HG02973 (cell line): ENCODE results near the gene MCF2L.

Source experiments
- ATAC-seq: cut with Tn5 transposase; IDR thresholded peaks from one replicate; pipeline ENCODE4 v1.9.1; 2021; ENCODE audit warnings: moderate library complexity; ENCODE audit not compliant: unreplicated experiment

The MCF2L gene

DNA sequence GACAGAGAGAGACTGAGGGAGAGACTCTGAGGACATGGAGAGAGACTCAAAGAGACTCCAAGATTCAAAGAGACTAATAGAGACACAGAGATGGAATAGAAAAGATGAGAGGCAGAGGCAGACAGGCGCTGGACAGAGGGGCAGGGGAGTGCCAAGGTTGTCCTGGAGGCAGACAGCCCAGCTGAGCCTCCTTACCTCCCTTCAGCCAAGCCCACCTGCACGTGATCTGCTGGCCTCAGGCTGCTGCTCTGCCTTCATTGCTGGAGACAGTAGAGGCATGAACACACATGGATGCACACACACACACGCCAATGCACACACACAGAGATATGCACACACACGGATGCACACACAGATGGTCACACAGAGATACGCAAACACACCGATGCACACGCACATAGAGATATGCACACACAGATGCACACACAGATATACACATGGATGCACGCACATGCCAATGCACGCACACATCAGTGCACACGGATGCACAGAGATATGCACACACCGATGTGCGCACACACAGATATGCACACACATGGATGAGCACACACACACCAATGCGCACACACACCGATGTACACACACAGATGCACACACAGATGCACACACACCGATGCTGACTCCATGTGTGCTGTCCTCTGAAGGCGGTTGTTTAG is 150.3 kb downstream of the MCF2L start:
- ATAC-seq, result no peak

DNA sequence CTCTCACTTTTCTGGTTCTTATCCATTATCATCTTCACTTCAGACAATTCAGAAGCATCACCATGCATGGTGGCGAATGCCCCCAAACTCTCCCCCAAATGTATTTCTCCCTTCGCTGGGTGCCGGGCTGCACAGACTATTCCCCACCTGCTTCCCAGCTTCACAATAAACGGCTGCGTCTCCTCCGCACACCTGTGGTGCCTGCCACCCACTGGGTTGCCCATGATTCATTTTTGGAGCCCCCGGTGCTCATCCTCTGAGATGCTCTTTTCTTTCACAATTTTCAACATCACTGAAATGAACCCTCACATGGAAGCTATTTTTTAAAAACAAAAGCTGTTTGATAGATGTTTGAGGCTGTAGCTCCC is 150.8 kb downstream of the MCF2L start:
- no peak for ATAC-seq

DNA sequence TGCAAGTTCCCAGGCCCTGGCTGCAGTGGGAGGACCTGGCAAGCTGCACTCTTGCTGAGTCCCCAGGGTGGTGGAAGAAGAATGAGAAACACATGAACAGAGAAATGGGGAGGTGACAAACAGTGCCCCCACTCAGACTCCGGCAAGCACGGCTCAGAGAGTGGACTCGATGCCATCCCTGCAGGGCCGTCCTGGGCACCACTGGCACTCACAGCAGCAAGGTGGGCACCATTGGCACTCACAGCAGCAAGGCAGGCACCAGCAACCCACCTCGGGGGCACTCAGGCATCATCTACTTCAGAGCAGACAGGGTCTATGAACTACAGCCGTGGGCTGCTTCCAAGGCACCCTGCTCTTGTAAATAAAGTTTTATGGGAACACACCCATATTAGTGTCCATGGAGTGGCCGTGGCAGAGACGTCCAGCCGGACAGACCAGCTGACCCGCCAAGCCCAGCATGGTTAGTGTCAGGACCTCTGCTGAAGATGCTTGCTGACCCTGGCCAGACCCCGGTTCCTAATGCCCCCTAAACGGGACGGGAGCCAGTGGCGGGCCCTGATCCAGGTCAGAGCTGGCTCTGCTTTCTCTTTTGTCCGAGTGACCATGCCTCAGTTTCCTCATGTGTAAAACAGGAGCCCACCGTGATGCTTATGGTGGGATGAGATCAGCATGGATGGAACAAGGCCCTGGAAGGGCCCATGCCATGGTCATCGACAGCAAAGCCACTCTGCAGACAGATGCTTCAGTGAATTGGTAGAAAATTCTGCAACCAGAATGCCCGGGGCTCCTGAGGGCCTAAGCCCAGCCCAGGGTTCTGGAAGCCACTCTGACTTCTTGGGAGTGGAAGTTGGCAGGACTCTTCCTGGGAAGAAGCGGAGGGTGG is 151.5 kb downstream of the MCF2L start:
- ATAC-seq, result no peak

DNA sequence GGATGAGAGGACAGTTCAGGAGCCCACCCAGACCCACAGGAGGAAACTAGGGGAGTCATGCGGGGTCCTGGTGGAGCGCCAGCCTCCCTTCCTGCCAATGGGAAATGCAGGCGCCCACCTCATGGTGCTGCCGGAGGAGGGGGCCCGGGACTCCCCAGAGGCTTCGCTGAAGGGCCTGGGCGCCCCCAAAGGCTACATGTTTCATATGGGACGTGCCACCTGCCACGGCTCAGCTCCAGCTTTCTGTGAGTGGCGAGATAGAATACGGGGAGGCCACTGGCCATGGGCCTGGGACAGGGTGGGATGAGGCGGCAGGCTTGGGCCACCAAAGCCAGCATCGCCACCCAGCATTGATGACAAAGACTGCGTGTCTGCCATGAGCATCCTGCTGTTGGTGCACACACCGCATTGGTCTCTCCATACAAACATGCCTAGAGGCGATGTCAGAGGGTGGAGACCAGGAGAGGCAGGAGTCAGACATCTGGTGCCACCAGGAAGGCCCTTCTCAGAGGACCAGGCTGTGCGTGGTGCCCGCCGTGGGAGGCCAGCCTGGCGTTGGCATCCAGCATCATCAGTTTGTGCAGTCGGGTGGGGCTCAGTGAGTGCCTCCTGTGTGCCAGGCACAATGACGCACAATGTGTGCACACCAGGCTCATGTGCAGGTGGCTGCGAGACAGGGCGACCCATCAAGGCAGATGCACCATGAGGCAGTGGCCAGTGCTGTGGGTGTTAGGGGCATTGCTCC is 152.3 kb downstream of the MCF2L start:
- ATAC-seq, result no peak

DNA sequence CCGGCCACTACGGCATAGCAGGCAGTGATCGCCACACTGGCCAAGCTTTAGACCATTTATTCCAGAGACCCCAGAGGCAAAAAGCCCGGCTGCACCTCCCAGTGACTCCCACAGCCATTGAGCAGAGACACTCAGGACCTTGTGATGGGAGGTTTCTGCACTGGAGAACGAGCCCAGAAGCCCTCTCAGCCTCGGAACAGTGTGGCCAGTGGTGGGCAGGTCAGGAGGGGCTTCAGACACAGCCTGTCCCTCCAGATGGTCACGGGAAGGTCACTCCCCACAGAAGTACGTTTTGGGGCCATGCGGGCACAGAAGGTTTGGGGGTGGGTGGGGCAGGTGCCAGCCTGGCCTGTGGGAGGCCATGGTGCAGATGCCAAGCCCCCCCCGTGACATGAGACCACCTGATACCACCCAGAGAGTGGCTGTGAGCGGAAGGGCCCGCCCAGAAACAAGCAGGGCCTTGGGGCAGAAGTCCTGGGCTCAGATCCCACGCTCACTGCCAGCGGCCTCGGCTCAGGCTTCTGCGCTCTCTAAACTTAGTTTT is 153.0 kb downstream of the MCF2L start:
- ATAC-seq, result no peak

DNA sequence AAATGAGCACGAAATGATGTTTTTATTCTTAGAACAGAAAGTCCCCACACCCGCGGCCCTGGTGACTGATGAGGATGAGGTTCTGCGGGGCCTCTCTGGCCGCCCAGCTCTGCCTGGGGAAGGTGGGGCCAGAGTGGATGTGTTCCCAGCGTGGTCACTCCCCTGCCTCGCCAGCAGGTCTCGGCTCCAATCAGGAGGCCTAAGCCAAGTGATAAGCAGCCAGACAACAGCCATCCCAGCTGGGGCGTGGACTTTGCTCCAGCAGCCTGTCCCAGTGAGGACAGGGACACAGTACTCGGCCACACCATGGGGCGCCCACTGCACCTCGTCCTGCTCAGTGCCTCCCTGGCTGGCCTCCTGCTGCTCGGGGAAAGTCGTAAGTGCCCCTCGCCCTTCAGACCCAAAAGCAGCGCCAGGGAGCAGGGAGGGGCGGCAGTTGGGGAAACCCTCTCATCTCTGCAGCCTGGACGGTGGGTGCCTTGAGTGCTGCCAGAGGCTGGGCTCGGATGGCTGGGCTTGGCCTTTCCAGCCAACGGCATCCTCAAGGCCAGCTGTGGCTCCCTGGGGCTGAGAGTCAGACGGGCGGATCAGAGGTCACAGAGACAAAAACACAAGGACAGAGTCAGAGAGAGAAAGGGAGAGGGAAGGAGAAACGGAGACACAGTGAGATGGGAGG is 153.7 kb downstream of the MCF2L start, which contains the start of gene F10:
Gene F10 (plus strand): TSS at position 250 of the 676 bp plus-strand sequence. CDS start 57 bp downstream, at position 307.
- ATAC-seq, result no peak

DNA sequence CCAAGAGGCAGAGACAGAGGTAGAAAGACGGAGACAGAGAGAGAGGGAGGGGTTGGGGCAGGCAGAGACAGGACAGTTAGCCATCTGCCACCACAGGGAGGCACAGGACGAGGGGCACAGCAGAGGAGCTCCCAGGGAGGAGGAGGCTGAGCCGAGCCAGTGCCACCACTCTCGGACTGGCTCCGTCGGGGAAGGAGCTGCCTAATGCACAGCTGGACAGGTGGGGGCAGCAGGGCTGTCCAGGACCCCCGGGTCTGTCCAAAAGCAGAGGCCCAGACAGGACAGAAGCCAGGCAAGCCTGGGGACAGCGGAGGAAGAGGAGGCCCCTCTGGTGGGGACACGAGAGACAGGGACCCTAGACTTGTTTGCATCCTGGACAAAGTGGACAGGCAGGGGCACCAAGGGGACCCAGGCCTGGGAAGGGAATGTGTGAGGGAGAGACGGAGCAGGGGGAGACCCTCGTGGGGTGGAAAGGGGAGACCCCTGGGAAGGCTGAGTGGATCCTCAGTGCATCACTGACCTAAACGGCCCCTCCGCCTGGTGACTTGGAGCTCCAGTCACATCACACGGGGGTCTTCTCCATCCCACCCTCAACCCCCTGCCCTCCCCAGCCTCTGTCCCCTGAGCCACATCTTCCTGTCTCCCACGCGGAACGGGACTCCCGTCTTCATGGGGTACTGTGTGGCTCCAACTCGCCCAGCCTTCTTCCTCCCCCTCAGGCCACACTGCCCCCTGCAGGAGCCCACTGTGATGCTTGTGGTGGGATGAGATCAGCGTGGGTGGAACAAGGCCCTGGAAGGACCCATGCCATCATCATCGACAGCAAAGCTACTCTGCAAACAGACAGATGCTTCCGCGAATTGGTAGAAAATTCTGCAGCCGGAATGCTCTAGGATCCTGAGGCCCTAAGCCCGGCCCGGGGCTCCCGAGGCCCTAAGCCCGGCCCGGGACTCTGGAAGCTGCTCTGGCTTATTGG is 154.5 kb downstream of the MCF2L start:
- ATAC-seq, result no peak

DNA sequence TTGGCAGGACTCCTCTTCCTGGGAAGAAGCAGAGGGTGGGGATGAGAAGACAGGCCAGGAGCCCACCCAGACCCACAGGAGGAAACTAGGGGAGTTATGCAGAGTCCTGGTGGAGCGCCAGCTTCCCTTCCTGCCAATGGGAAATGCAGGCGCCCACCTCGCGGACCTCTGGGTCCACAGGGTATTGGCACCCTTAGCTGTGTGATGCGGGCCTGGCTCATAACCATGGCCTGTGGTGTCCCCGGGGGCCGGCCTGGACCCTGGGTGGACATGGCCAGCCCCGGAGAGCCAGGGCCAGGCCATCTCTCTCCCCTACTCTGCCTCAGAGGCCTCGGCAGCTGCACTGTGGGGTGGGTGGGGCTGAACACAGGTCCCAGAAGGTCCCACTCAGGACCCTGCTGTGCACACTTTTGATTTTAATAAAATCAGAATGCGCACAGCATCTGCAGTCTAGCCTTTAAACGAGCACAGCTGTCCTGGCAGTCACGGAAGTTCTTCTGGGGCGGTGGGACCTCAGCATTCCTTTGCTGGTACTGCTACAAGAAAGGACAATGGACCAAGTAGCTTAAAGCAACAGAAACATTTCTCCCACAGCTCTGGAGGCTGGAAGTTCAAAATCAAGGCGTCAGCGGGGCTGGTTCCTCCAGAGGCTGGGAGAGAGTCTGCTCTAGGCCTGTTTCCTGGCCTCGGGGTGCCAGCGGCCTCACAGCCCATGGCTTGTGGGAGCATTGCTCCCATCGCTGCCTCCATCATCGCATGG is 155.4 kb downstream of the MCF2L start:
- no peak for ATAC-seq

DNA sequence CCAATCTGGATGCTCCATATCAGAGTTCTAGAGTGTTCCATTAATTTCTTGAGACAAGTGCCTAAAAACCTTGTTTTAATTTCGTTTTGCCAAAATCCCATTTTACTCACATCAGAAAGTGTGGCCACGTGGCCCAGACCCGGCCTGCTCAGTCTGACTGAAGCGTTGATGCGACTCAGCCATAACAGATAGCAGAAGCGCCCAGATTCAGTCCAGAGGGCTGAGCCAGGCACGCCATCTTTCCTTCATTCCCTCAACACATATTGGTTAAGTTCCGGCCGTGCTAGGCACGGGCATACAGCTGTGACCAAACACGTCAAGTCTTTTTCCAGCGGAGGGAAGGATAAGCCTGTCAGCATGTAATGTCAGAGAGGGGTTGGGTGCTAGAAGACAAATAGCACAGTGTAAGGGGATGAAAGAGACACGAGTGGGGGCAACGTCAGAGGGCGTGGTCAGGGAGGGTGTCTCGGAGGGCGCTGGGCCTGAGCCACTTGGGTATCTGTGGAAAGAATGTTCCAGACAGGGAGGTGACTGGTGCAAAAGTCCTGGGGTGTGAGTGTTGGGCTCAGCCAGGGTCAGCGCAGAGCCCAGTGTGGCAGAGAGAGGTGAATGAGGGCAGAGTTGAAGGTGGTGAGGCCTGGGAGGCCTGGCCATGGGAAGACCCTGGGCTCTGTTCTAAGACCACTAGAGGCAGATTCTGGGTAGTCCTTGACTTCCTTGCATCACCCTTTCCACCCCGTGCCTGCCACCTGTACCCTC is 156.7 kb downstream of the MCF2L start:
- no peak for ATAC-seq

DNA sequence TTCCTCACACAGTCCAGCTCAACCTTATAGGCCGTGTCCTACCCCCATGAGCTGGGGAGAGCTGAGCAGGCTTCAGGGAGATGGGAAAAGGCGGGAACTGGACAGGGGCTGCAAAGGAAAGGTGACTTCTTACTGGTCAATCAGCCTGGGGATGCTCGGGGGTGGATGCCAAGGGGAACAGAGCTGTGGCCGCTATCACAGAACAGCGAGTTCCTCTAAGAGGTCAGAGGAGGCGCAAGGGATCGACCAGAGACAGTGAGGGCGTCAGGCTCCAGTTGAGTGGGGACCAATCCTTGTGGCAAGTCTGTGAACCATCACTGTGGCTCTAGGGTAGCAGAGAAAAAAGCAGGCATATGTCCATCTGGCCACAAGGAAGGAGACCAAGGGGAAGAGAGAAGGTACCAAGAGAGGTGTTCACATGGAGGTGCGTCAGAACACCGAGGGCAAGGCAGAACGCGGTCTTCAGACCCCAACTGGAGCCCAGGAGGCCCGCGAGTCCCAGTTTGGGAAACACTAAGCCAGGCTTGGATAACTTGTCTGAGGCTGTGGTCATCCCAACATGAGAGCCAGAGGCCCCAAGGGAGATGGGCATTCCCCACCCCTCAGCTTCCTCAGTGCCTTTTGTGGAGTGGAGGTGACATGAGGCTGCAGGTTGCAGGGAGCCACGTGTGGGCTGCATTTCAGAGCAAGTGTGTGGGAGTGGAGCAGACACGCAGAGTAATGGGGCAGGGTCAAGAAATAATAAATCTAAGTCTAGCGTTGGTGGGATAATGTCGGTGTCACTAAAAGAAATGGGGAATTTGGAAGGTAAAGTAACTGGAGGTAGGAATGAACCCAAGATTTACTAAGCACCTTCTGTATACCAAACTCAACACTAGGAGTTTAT is 157.5 kb downstream of the MCF2L start:
- no peak for ATAC-seq

DNA sequence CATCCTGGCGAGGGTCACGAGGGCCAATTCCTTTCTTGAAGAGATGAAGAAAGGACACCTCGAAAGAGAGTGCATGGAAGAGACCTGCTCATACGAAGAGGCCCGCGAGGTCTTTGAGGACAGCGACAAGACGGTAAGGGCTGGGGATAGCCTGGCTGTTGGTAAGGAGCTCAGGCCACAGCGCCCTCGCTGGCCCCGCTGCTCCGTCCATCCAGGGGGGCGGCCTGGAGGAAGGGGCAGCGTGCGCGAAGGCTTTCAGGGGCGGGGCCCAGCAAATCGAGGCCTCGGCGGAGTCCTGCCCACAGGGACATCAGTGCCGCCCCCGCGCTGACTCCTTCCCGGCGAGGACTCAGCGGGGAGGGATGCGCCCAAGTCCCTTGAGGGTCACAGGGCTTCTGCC is 160.5 kb downstream of the MCF2L start:
- no peak for ATAC-seq

DNA sequence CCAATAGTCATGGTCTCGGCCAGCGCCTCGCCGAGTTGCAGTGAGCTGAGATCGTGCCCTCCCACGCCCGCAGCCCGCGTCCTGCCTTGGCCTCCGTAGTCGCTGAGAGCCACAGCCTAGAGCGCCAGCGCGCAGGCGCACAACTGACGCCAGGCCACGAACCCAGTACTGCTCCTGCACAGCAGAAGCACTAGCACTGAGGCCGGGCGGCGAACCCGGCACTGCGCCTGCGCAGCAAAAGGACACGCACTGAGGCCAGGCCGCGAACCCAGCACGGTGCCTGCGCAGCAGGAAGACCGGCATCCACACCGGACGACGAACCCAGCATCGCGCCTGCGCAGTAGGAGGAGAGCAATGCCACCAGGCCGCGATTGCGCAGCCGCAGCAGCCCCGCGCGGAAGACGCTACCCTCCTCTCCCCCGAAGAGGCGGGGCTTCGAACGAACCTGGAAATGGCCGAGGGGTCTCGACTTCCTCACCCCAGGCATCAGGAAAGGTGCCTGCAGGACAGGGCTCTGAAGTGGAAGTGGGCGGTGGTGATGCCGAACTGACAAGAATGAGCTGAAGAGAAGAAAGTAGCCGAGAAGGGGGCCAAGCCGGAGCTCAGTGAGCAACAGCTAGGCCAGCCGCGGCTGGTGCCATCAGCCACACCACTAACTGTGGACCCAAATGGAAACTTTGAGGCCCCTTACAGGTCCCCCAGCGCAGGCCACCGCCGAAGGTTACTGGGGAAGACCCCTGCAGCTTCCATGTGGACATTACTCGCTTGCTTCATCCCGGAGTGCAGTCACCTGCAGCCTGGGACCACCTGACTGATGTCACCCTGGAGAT is 161.1 kb downstream of the MCF2L start:
- no peak for ATAC-seq

DNA sequence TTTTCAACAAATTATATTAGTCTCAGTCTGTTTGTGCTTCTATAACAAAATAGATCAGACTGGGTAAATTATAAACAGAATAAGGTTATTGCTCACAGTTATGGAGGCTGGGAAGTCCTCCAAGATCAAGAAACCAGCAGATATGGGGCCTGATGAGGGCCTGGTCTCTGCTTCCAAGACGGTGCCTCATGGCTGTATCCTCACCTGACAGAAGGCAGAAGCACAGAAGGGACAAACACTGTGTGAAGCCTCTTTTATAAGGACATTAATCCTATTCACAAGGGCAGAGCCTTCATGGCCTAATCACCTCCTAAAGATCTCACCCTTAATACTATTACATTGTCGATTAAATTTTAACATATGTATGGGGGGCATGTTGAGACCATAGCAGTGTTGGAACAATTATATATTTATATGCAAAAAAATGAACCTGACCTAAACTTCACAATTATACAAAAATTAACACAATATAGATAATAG is 166.3 kb downstream of the MCF2L start:
- ATAC-seq, result no peak

DNA sequence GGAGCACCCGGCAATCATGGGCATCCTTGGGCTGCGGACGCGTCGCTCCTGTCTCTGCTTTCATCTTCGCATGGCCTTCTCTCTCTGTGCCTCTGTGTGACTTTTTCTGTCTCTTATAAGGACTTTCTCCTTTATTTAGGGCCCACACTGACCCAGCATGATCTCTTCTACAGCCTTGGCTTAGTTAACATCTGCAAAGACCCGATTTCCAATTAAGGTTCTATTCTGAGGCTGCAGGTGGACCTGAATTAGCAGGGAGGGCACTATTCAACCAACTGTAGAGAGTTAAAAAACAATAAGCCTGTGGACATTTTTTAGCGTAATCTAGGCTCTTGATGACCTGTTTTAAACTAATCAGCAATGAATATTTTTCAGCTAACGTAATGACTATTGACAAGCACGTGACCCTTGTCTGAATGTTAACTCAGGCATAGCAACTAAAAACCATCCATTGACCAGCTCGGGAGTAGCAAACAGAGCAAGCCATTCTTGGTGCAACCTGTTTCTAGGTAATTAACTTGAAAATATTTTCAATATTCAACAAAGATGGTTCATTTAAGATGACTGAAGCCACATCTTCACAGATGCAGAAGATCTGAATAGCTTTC is 168.8 kb downstream of the MCF2L start:
- ATAC-seq, result no peak

DNA sequence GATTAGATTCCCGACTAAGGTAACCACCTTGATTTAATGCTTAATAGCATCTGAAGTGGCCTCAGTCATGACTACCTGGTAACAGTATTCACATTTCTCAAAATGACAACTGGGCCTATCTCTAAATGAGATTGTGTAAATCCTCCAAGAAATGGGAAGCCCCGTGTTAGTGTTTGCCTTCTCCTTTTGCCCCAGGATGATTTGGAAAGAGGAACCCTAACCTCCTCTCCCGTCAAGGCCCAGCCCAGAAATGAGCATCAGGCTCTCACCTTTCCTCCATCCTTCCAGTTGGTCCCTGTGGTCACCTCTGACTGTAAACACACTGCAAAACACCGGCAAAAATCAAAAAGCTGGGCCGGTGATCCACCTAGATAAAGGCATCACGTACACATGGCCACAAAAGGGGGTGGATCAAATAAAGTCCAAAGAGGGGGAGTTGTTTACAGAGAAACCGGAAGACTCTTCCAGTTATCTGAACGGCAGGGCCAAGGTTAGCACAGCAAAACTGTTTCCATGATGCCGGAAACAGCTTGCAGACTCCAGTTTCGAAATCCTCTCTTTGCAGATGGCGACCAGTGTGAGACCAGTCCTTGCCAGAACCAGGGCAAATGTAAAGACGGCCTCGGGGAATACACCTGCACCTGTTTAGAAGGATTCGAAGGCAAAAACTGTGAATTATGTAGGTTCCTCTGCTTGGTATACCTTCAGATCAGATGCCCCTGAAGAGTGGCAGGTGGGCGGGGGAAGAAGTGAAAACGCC is 170.0 kb downstream of the MCF2L start:
- ATAC-seq, result no peak
